GM19397 (cell line): ENCODE data around the gene VIP.
"Not testable (repeated sequence)": the region's sequence is repeated elsewhere in the genome, so short reads cannot be mapped to it uniquely, and the experiment has no call there.

Experiments
- ATAC-seq: cut with Tn5 transposase; IDR thresholded peaks from one replicate; pipeline ENCODE4 v1.9.1; 2021; ENCODE audit warnings: mild to moderate bottlenecking, moderate library complexity; ENCODE audit not compliant: unreplicated experiment

The VIP gene

GRCh38 chr6:152750694-152751093, at the start of gene VIP:
Gene VIP, plus strand, starts transcription at chr6:152750797. Its CDS starts 1,381 bp downstream, at chr6:152752178.
- no peak for ATAC-seq

- no peak for ATAC-seq
These were observed 49.3 kb upstream of the VIP start for GRCh38 chr6:152701081-152701862.

GRCh38 chr6:152701863-152702401, 48.7 kb upstream of the VIP start:
- no peak for ATAC-seq

- ATAC-seq: not testable (repeated sequence)
These were observed 46.8 kb upstream of the VIP start for GRCh38 chr6:152703750-152704149.

GRCh38 chr6:152705327-152705726, 45.3 kb upstream of the VIP start:
- ATAC-seq: no peak

- ATAC-seq: no peak
These were observed 34.3 kb upstream of the VIP start for GRCh38 chr6:152716322-152716721.

GRCh38 chr6:152720974-152721373, 29.6 kb upstream of the VIP start:
- ATAC-seq: no peak

GRCh38 chr6:152721956-152722355, 28.6 kb upstream of the VIP start:
- ATAC-seq: no peak

GRCh38 chr6:152723398-152723797, 27.2 kb upstream of the VIP start:
- no peak for ATAC-seq

GRCh38 chr6:152726313-152726712, 24.3 kb upstream of the VIP start:
- no peak for ATAC-seq

GRCh38 chr6:152727507-152727906, 23.1 kb upstream of the VIP start:
- ATAC-seq: no peak

- ATAC-seq: no peak
These were observed 16.0 kb upstream of the VIP start for GRCh38 chr6:152734630-152735029.

- ATAC-seq: no peak
These were observed 13.8 kb upstream of the VIP start for GRCh38 chr6:152736687-152737273.

GRCh38 chr6:152745509-152746171, 5.0 kb upstream of the VIP start:
- no peak for ATAC-seq

- no peak for ATAC-seq
These were observed 4.4 kb upstream of the VIP start for GRCh38 chr6:152746172-152746553.

- no peak for ATAC-seq
These were observed 1.8 kb upstream of the VIP start for GRCh38 chr6:152748843-152749242.

- ATAC-seq: no peak
These were observed 1.3 kb upstream of the VIP start for GRCh38 chr6:152749336-152749735.

GRCh38 chr6:152765331-152765730, 14.7 kb downstream of the VIP start:
- no peak for ATAC-seq

GRCh38 chr6:152769159-152769558, 18.6 kb downstream of the VIP start:
- ATAC-seq: no peak

GRCh38 chr6:152769993-152770392, 19.4 kb downstream of the VIP start:
- no peak for ATAC-seq

GRCh38 chr6:152771061-152771687, 20.6 kb downstream of the VIP start:
- no peak for ATAC-seq
